PC-3 (cell line): ENCODE data around the gene PRR5L.

ENCODE experiments used
- EZH2phosphoT487 ChIP-seq: fragments of 300-600 bp; sonication (generic); IDR thresholded peaks from 2 replicates; pipeline ENCODE4 v1.6.1; 2018; ENCODE audit warnings: mild to moderate bottlenecking, antibody characterized with exemption, low read length, borderline replicate concordance
- TF ChIP-seq, protein P1 (sequence below): fragments of 300-600 bp; sonication (generic); conservative IDR thresholded peaks from 2 replicates; pipeline ENCODE4 v1.5.1; 2017; ENCODE audit warnings: antibody characterized with exemption, low read depth, mild to moderate bottlenecking, low read length

DNA sequence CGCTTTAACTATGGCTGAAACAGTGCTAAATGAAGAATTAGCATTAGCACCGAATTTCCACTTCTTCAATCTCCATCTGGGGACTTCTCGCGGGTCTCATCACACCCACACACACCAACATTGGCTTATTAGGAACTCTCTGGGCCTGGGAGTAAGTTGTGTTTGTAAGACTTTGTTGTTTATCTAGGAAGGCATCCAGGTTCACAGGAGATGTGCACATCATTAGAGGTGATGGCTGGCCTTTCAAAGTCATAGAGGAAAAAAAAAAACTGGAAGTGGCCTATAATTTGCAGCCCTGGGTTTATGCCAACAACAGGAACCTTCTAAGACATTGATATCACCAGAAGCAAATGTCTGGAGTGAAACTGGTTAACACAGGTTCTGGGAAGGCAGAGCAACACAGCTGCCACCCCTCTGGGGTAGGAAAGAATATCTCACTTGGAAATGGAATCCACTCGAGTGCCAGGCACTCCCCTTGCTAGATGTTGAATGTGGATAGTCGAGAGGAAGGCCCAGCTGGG lies 129.5 kb downstream of the PRR5L start:
- no peak for TF ChIP-seq EZH2phosphoT487
- TF ChIP-seq, protein P1, sequence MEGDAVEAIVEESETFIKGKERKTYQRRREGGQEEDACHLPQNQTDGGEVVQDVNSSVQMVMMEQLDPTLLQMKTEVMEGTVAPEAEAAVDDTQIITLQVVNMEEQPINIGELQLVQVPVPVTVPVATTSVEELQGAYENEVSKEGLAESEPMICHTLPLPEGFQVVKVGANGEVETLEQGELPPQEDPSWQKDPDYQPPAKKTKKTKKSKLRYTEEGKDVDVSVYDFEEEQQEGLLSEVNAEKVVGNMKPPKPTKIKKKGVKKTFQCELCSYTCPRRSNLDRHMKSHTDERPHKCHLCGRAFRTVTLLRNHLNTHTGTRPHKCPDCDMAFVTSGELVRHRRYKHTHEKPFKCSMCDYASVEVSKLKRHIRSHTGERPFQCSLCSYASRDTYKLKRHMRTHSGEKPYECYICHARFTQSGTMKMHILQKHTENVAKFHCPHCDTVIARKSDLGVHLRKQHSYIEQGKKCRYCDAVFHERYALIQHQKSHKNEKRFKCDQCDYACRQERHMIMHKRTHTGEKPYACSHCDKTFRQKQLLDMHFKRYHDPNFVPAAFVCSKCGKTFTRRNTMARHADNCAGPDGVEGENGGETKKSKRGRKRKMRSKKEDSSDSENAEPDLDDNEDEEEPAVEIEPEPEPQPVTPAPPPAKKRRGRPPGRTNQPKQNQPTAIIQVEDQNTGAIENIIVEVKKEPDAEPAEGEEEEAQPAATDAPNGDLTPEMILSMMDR = no peak
